Panc1 (cell line): ENCODE results near the gene BLNK. TPM values are rescaled to one million over a fixed set of nuclear protein-coding genes. Genes with fewer than 3 reads are reported as not detected.

Source experiments
- ATAC-seq: fragments of 200-7000 bp; cut with Tn5 transposase; 2 replicates; pipeline ENCODE4 v1.9.1; 2020; ENCODE audit warnings: mild to moderate bottlenecking, moderate library complexity
- BruUV-seq: library from RNA; stranded (reverse); fragments of 400-500 nt; replicated peaks from 2 replicates; lab custom pipeline; 2021; lab: Mats Ljungman, UMichigan
- CTCF ChIA-PET: fragments of 300-600 bp; sonication (Branson Sonifier 250); formaldehyde crosslinking; loops from one replicate; lab custom pipeline; 2022; ENCODE audit warnings: antibody characterized with exemption; lab: Charles Lee
- POLR2A ChIA-PET: fragments of 300-600 bp; sonication (Branson Sonifier 250); formaldehyde crosslinking; loops from one replicate; lab custom pipeline; 2022; ENCODE audit warnings: antibody characterized with exemption; lab: Charles Lee
- DNase-seq: peaks from one replicate; pipeline ENCODE4 v3.0.0-alpha.2; 2010; ENCODE audit warnings: low read depth, low spot score
- H3K27ac ChIP-seq: 2 replicates; pipeline ENCODE4 v1.5.1; 2011; ENCODE audit warnings: mild to moderate bottlenecking, low read length, inconsistent platforms
- H3K27me3 ChIP-seq: fragments of 200-500 bp; sonication (Bioruptor generic); 2 replicates; pipeline ENCODE4 v1.6.0; 2014; ENCODE audit warnings: low read length, inconsistent platforms; ENCODE audit not compliant: control insufficient read depth, insufficient read depth
- H3K36me3 ChIP-seq: fragments of 200-500 bp; sonication (Bioruptor generic); 2 replicates; pipeline ENCODE4 v1.5.1; 2014; ENCODE audit warnings: inconsistent platforms, mild to moderate bottlenecking, low read length, moderate library complexity; ENCODE audit not compliant: control insufficient read depth, insufficient read depth
- H3K4me1 ChIP-seq: 2 replicates; pipeline ENCODE4 v1.5.1; 2011; ENCODE audit warnings: inconsistent platforms, mild to moderate bottlenecking, low read length, moderate library complexity; ENCODE audit not compliant: control insufficient read depth, insufficient read depth
- H3K4me3 ChIP-seq, 2 experiments: 2 replicates each; pipeline ENCODE4 v1.5.1; 2011 to 2012; ENCODE audit warnings: low read depth in 2 of 2, low read length in 2 of 2, mild to moderate bottlenecking in 2 of 2, inconsistent platforms in 1 of 2, moderate library complexity in 1 of 2
- H3K9me3 ChIP-seq: fragments of 200-500 bp; sonication (Bioruptor generic); 2 replicates; pipeline ENCODE4 v1.5.1; 2014; ENCODE audit warnings: low read depth, mild to moderate bottlenecking, inconsistent platforms, low read length, moderate library complexity; ENCODE audit not compliant: control insufficient read depth, insufficient read depth
- POLR2AphosphoS5 ChIP-seq: IDR thresholded peaks from 2 replicates; pipeline ENCODE4 v1.6.1; 2012; ENCODE audit warnings: mild to moderate bottlenecking, low read depth, low read length, moderate library complexity
- SIN3A ChIP-seq: IDR thresholded peaks from 2 replicates; pipeline ENCODE4 v1.6.1; 2012; ENCODE audit warnings: low read depth, mild to moderate bottlenecking, low read length, moderate library complexity, borderline replicate concordance; ENCODE audit not compliant: insufficient read depth
- TCF7L2 ChIP-seq: IDR thresholded peaks from 2 replicates; pipeline ENCODE4 v1.6.1; 2011; ENCODE audit warnings: mild to moderate bottlenecking, low read depth, low read length, inconsistent platforms
- in situ Hi-C: cut with HindIII; loops from 2 replicates; pipeline ENCODE4 v1.10.0; 2016; ENCODE audit warnings: low sequenced_read_pairs, low pct_unique_long_range_greater_than_20kb
- intact Hi-C: fragments of 100-400 bp; cut with micrococcal nuclease; formaldehyde crosslinking; loops from one replicate; pipeline ENCODE4 v1.10.0; 2022; ENCODE audit not compliant: unreplicated experiment
- total RNA-seq: library from RNA; stranded (reverse); gene quantifications from one replicate; pipeline ENCODE4 v1.2.1, GENCODE V29; 2021; ENCODE audit not compliant: unreplicated experiment
- TF ChIP-seq, protein P1 (sequence below), 2 experiments: IDR thresholded peaks; 2 replicates each; pipeline ENCODE4 v1.6.1; 2011 to 2012; ENCODE audit warnings: low read depth in 2 of 2, control low read depth in 1 of 2, low read length in 1 of 2, mild to moderate bottlenecking in 1 of 2, moderate library complexity in 1 of 2; ENCODE audit not compliant: insufficient read depth in 1 of 2
- TF ChIP-seq, protein P2 (sequence below): fragments of 450-650 bp; IDR thresholded peaks from 2 replicates; pipeline ENCODE4 v1.5.1; 2017; ENCODE audit warnings: mild to moderate bottlenecking

BLNK gene
- total RNA-seq, 1 experiment from 2014 or later = 0.10 TPM

DNA sequence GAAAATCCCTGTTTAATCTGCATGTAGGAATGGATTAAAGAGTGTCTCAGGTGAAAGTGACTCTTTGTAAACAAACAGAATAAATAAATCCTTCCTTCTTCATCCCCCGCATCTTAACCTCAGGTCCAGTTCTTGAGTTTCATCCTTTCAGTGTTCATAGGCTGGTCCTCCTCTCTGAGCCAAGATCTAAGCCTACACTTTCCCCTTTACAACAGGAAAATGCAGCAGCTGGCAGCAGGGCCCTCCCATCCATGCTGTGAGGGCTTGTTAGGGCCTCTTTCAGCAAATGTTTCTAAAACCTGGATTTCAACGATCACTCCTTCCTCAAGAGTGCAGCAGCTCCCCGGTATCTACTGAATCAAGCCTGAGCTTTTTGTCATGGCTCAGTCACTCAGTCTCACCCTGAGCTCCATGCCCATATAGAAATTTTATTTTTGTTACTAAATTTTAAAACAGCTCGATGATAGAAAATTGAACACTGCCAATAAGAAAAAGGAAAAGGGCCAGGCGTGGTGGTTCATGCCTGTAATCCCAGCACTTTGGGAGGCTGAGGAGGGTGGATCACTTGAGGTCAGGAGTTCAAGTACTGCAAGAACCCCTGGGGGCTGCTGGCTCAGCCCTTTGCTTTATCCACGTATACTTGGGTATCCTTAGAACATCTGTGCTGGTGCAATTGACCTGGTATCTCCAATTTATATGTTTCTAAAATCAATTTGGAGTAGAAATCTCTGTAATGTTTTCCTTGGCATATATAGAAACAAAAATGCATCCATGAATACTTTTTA lies 15.6 kb downstream of the BLNK start:
- Histone ChIP-seq H3K27me3 (no peaks in the 10 kb centered on the region), H3K36me3 (no peaks in the 10 kb centered on the region), H3K27ac (no peak overlapping the region), H3K9me3 (no peaks in the 10 kb centered on the region), H3K4me3 (no peak overlapping the region), H3K4me1 (no peaks in the 10 kb centered on the region)
- intact Hi-C loops = no loop called here
- in situ Hi-C loops = no loop called here
- DNase-seq = no peak
- CTCF ChIA-PET = interaction anchor here (0.6 kb wide), 1 partner anchor 80 kb away, joined by 7 read pairs; no protein-coding TSS in a partner anchor
- no peak for ATAC-seq
- BruUV-seq = no TSS peak
- POLR2A ChIA-PET = no interaction called here
- TF ChIP-seq TCF7L2 (no peak), SIN3A (no peak), POLR2AphosphoS5 (no peak)
- TF ChIP-seq, protein P1, sequence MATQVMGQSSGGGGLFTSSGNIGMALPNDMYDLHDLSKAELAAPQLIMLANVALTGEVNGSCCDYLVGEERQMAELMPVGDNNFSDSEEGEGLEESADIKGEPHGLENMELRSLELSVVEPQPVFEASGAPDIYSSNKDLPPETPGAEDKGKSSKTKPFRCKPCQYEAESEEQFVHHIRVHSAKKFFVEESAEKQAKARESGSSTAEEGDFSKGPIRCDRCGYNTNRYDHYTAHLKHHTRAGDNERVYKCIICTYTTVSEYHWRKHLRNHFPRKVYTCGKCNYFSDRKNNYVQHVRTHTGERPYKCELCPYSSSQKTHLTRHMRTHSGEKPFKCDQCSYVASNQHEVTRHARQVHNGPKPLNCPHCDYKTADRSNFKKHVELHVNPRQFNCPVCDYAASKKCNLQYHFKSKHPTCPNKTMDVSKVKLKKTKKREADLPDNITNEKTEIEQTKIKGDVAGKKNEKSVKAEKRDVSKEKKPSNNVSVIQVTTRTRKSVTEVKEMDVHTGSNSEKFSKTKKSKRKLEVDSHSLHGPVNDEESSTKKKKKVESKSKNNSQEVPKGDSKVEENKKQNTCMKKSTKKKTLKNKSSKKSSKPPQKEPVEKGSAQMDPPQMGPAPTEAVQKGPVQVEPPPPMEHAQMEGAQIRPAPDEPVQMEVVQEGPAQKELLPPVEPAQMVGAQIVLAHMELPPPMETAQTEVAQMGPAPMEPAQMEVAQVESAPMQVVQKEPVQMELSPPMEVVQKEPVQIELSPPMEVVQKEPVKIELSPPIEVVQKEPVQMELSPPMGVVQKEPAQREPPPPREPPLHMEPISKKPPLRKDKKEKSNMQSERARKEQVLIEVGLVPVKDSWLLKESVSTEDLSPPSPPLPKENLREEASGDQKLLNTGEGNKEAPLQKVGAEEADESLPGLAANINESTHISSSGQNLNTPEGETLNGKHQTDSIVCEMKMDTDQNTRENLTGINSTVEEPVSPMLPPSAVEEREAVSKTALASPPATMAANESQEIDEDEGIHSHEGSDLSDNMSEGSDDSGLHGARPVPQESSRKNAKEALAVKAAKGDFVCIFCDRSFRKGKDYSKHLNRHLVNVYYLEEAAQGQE (IDR thresholded peaks at IDR 0.05; ENCODE audit: insufficient read depth in 1 of 2, low read depth in 2 of 2, low read length in 1 of 2) = no peak
- TF ChIP-seq, protein P2, sequence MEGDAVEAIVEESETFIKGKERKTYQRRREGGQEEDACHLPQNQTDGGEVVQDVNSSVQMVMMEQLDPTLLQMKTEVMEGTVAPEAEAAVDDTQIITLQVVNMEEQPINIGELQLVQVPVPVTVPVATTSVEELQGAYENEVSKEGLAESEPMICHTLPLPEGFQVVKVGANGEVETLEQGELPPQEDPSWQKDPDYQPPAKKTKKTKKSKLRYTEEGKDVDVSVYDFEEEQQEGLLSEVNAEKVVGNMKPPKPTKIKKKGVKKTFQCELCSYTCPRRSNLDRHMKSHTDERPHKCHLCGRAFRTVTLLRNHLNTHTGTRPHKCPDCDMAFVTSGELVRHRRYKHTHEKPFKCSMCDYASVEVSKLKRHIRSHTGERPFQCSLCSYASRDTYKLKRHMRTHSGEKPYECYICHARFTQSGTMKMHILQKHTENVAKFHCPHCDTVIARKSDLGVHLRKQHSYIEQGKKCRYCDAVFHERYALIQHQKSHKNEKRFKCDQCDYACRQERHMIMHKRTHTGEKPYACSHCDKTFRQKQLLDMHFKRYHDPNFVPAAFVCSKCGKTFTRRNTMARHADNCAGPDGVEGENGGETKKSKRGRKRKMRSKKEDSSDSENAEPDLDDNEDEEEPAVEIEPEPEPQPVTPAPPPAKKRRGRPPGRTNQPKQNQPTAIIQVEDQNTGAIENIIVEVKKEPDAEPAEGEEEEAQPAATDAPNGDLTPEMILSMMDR = no peak

DNA sequence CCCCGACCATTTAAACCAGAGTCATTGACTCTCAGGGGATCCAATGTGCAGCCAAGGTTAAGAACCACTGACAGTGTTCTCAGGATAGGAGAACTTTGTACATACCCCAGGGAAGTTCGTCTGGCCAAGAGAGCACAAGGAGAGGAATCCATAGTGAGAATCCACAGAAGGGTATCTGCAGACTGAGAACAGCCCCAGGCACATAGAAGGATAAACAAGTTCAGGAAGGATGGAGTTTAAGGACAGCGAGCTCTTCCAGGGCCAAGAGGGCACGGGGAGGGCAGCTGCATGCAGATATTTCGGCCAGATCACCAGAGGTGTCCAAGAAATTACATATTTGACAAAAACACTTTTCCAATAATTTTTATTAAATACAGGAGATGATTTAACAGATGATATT lies 16.4 kb downstream of the BLNK start:
- in situ Hi-C loops (no loop called here), intact Hi-C loops (no loop called here)
- H3K27me3 ChIP-seq = no peaks in the 10 kb centered on the region
- no peak overlapping the region for H3K4me3 ChIP-seq
- ChIA-PET CTCF (no interaction called here), POLR2A (no interaction called here)
- DNase-seq = no peak
- no peak for ATAC-seq
- no peaks in the 10 kb centered on the region for H3K9me3 ChIP-seq
- no peaks in the 10 kb centered on the region for H3K36me3 ChIP-seq
- no peak for TF ChIP-seq POLR2AphosphoS5
- TF ChIP-seq, protein P1 (IDR thresholded peaks at IDR 0.05; ENCODE audit: insufficient read depth in 1 of 2, low read depth in 2 of 2, low read length in 1 of 2) = no peak
- TF ChIP-seq, protein P2 = no peak
- TF ChIP-seq TCF7L2 = no peak
- no peak for TF ChIP-seq SIN3A
- no peaks in the 10 kb centered on the region for H3K4me1 ChIP-seq
- H3K27ac ChIP-seq = no peak overlapping the region
- BruUV-seq = no TSS peak
